Measurements from ENCODE around the gene PDE6A. TPM values are rescaled to one million over a fixed set of nuclear protein-coding genes. Genes with fewer than 3 reads are reported as not detected.

Gene PDE6A
- total RNA-seq, 1 donor from 2014 or later = 0.14 TPM

GRCh38 chr5:149836451-149837139 lies 108.0 kb downstream of the PDE6A start:
- no peak overlapping the region for H3K4me2 ChIP-seq (ENCODE audit: low read length)
- H4K20me1 ChIP-seq (ENCODE audit: insufficient read depth, low read length) = no peaks in the 10 kb centered on the region
- H3K36me3 Mint-ChIP-seq (ENCODE audit: low read depth, unreplicated experiment) = peaks cover 15% of the 10 kb centered on the region
- H3K36me3 ChIP-seq (ENCODE audit: insufficient read depth, low read length) = no peaks in the 10 kb centered on the region
- TF ChIP-seq EZH2 (IDR thresholded peaks at IDR 0.05; ENCODE audit: insufficient read depth, low read length) (no peak), CTCF (IDR thresholded peaks at IDR 0.05; ENCODE audit: insufficient read depth, low read depth, low read length) (no peak)
- no peak overlapping the region for H3K9ac ChIP-seq (ENCODE audit: low read length)
- FAIRE-seq (no peak), DNase-seq (ENCODE audit: low read depth) (no peak)
- no peaks in the 10 kb centered on the region for H3K79me2 ChIP-seq (ENCODE audit: insufficient read depth, low read length)
- H3K27ac ChIP-seq (ENCODE audit: low read depth, low read length) = no peak overlapping the region
- peak overlapping the region; percentile 18 for H3K27ac Mint-ChIP-seq (ENCODE audit: unreplicated experiment)
- H3K4me1 ChIP-seq (ENCODE audit: insufficient read depth, low read length) = peaks cover 9% of the 10 kb centered on the region
- no peaks in the 10 kb centered on the region for H3K9me3 ChIP-seq (ENCODE audit: insufficient read depth, low read depth, low read length)
- H3K9me3 Mint-ChIP-seq (ENCODE audit: unreplicated experiment) = no peaks in the 10 kb centered on the region
- H3K4me1 Mint-ChIP-seq (ENCODE audit: low read depth, unreplicated experiment) = peaks cover 11% of the 10 kb centered on the region
- no peak overlapping the region for H3K4me3 ChIP-seq (ENCODE audit: insufficient read depth, low read depth, low read length)
- H3K27me3 ChIP-seq (ENCODE audit: insufficient read depth, low read length) = no peaks in the 10 kb centered on the region
- H2AFZ ChIP-seq (ENCODE audit: low read depth, low read length) = no peak overlapping the region
- no peak overlapping the region for H3K4me3 Mint-ChIP-seq (ENCODE audit: unreplicated experiment)
- peaks cover 2% of the 10 kb centered on the region for H3K27me3 Mint-ChIP-seq (ENCODE audit: low read depth, unreplicated experiment)

- Mint-ChIP-seq H3K4me1 (ENCODE audit: low read depth, unreplicated experiment) (peaks cover 5% of the 10 kb centered on the region), H3K27ac (ENCODE audit: unreplicated experiment) (no peak overlapping the region), H3K4me3 (ENCODE audit: unreplicated experiment) (no peak overlapping the region), H3K36me3 (ENCODE audit: low read depth, unreplicated experiment) (peaks cover 8% of the 10 kb centered on the region), H3K9me3 (ENCODE audit: unreplicated experiment) (no peaks in the 10 kb centered on the region), H3K27me3 (ENCODE audit: low read depth, unreplicated experiment) (peaks cover 2% of the 10 kb centered on the region)
- no peaks in the 10 kb centered on the region for H3K36me3 ChIP-seq (ENCODE audit: insufficient read depth, low read length)
- no peak overlapping the region for H3K9ac ChIP-seq (ENCODE audit: low read length)
- no peak overlapping the region for H2AFZ ChIP-seq (ENCODE audit: low read depth, low read length)
- H3K9me3 ChIP-seq (ENCODE audit: insufficient read depth, low read depth, low read length) = no peaks in the 10 kb centered on the region
- H4K20me1 ChIP-seq (ENCODE audit: insufficient read depth, low read length) = no peaks in the 10 kb centered on the region
- peaks cover 8% of the 10 kb centered on the region for H3K4me1 ChIP-seq (ENCODE audit: insufficient read depth, low read length)
- H3K79me2 ChIP-seq (ENCODE audit: insufficient read depth, low read length) = no peaks in the 10 kb centered on the region
- TF ChIP-seq EZH2 (IDR thresholded peaks at IDR 0.05; ENCODE audit: insufficient read depth, low read length) (no peak), CTCF (IDR thresholded peaks at IDR 0.05; ENCODE audit: insufficient read depth, low read depth, low read length) (peak; percentile 84)
- H3K4me2 ChIP-seq (ENCODE audit: low read length) = no peak overlapping the region
- no peak overlapping the region for H3K4me3 ChIP-seq (ENCODE audit: insufficient read depth, low read depth, low read length)
- no peaks in the 10 kb centered on the region for H3K27me3 ChIP-seq (ENCODE audit: insufficient read depth, low read length)
- H3K27ac ChIP-seq (ENCODE audit: low read depth, low read length) = no peak overlapping the region
- FAIRE-seq (peak; percentile 88), DNase-seq (ENCODE audit: low read depth) (peak; percentile 68)
These were observed 110.2 kb downstream of the PDE6A start for GRCh38 chr5:149834246-149834855.
